T-helper 2 cell treated with Interferon-gamma antibody and Interleukin-4, amounts not matched to agents 5 μg/mL and 100 μg/mL, for 36 hours (primary cell): Measurements from ENCODE around the gene HSPB3.
A peak's percentile ranks its signal among the peaks of the same experiment; 100 is the strongest.

Experiments
- DNase-seq: peaks from one replicate; pipeline ENCODE4 v3.0.0; 2021; ENCODE audit warnings: low spot score
- H3K27ac Mint-ChIP-seq: one replicate; pipeline ENCODE4 v1.8.0; 2021; ENCODE audit warnings: mild to moderate bottlenecking, mixed read lengths
- H3K27me3 Mint-ChIP-seq: one replicate; pipeline ENCODE4 v1.8.0; 2021; ENCODE audit warnings: low read depth, mixed read lengths
- H3K36me3 Mint-ChIP-seq: one replicate; pipeline ENCODE4 v1.8.0; 2021; ENCODE audit warnings: low read depth, mixed read lengths
- H3K4me1 Mint-ChIP-seq: one replicate; pipeline ENCODE4 v1.8.0; 2021; ENCODE audit warnings: low read depth, mixed read lengths
- H3K4me3 Mint-ChIP-seq: one replicate; pipeline ENCODE4 v1.8.0; 2022; ENCODE audit warnings: mild to moderate bottlenecking, moderate library complexity, mixed read lengths
- H3K9me3 Mint-ChIP-seq: one replicate; pipeline ENCODE4 v1.8.0; 2021; ENCODE audit warnings: mixed read lengths

HSPB3 gene

DNA sequence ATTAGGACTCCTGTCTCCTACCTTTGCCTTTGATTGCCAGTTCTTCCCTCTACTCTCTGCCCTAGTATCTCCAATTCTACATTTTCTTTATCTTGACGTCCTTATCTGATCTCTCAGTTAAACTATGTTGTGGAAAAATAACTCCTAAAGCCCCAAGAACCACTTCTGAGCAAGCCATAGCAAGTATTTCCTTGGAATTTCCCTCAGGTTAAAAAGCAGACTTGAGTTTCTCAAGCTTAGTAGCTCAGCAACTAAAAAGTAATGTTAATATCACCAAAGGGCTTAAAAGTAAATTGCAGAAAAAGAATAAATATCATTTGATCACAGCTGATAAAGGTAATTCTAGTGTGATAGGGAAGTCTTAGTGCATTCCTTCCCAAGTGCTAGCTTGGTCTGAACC, 13.2 kb upstream of the HSPB3 start:
- H3K9me3 Mint-ChIP-seq, result no peaks in the 10 kb centered on the region
- no peaks in the 10 kb centered on the region for H3K36me3 Mint-ChIP-seq
- no peak overlapping the region for H3K4me3 Mint-ChIP-seq
- peaks cover 28% of the 10 kb centered on the region for H3K4me1 Mint-ChIP-seq
- peaks cover 8% of the 10 kb centered on the region for H3K27me3 Mint-ChIP-seq
- H3K27ac Mint-ChIP-seq, result no peak overlapping the region
- DNase-seq, result no peak

DNA sequence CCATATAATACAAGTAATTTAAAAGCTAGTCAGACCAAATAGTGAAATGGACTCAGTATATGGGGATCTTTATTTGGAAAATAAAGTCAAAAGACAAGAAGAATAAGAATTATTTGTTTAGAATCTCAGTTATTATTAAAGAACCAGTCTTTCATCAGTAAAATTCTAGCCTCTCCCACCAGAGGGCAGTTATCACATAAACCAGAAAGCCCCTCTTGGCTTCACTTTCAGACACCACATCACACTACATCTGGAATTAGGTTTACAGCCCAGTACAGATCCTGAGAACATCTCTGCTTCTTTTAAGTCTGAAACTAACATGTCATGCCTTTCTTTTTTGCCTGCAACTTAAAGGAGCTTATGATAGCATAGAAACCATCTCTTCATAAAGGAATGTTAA, 12.2 kb upstream of the HSPB3 start:
- Mint-ChIP-seq H3K27me3 (peaks cover 10% of the 10 kb centered on the region), H3K4me3 (no peak overlapping the region), H3K27ac (no peak overlapping the region), H3K4me1 (peaks cover 28% of the 10 kb centered on the region), H3K36me3 (no peaks in the 10 kb centered on the region), H3K9me3 (no peaks in the 10 kb centered on the region)
- no peak for DNase-seq

DNA sequence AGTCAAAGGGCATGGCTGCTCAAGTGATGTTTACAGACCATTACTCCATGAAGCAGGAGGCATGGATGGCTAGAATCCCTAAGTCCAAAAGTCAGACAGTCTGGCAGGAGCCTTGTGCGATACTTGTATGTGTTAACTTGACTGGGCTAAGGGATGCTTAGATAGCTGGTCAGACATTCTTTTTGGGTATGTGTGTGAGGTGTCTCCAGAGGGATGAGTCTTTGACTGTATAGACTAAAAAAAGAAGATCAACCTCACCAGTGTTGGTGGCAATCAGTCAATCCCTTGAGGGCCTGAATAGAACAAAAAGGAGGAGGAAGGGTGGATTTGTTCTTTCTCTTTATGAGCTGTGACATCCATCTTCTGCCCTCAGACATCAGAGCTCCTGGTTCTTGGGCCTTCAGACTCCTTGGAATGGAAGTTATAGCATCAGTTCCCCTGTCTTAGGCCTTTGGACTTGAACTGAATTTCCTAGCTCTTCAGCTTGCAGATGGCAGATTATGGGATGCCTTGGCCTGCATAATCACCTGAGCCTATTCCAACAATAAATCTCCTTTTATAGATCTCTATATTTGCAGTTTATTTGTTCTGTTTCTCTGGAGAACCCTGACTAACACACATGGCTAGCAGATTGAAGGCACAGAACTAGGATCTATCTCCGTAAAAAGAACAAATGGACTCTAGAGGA, 9.7 kb upstream of the HSPB3 start:
- no peaks in the 10 kb centered on the region for H3K9me3 Mint-ChIP-seq
- no peak for DNase-seq
- H3K36me3 Mint-ChIP-seq, result no peaks in the 10 kb centered on the region

DNA sequence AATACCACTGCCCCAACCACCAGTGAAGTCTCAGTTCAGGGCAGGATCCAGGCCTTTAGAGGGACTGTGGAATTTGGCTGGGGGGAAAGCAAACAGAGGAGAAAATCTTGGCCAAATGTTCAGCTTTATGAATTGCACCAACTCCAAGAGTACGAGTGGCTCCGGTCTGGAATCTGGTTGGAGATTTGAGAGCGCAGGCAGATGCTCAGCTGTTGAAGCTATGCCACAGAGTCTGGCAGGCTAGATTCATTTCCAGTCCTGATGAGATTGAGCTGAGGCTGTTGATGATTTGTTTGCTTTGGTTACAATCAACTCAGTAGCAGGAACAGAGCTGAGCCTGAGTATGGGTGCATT, 9.1 kb upstream of the HSPB3 start:
- peaks cover 5% of the 10 kb centered on the region for H3K4me1 Mint-ChIP-seq
- no peak overlapping the region for H3K27ac Mint-ChIP-seq
- DNase-seq, result no peak
- H3K9me3 Mint-ChIP-seq, result no peaks in the 10 kb centered on the region
- H3K36me3 Mint-ChIP-seq, result no peaks in the 10 kb centered on the region
- H3K27me3 Mint-ChIP-seq, result peaks cover 7% of the 10 kb centered on the region
- no peak overlapping the region for H3K4me3 Mint-ChIP-seq

More for the DNA sequence above, 9.7 kb upstream of the HSPB3 start:
- Mint-ChIP-seq H3K4me1 (peaks cover 10% of the 10 kb centered on the region), H3K27ac (no peak overlapping the region), H3K27me3 (peaks cover 7% of the 10 kb centered on the region), H3K4me3 (no peak overlapping the region)

DNA sequence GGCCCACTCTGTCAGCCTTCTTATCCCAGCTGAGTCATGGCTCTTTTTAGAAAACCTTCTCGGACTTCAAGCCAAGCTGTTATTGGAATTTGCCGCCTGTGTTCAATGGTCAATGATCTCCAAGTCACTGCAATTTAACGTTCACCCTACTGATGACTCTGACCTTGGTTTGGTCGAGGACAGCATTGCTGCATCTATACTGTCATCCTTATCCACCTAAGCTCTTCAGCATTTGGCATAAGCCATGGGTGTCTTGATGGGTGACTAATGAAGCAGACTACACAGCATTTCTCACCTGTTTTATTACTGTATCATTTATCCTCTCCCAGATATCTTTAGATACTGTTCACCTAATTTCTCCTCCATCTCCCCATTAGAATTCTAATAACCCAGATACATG, 5.6 kb upstream of the HSPB3 start:
- no peak overlapping the region for H3K4me3 Mint-ChIP-seq
- H3K27ac Mint-ChIP-seq, result no peak overlapping the region
- DNase-seq, result no peak
- H3K27me3 Mint-ChIP-seq, result peaks cover 9% of the 10 kb centered on the region
- H3K9me3 Mint-ChIP-seq, result no peaks in the 10 kb centered on the region
- H3K4me1 Mint-ChIP-seq, result no peaks in the 10 kb centered on the region
- H3K36me3 Mint-ChIP-seq, result no peaks in the 10 kb centered on the region

DNA sequence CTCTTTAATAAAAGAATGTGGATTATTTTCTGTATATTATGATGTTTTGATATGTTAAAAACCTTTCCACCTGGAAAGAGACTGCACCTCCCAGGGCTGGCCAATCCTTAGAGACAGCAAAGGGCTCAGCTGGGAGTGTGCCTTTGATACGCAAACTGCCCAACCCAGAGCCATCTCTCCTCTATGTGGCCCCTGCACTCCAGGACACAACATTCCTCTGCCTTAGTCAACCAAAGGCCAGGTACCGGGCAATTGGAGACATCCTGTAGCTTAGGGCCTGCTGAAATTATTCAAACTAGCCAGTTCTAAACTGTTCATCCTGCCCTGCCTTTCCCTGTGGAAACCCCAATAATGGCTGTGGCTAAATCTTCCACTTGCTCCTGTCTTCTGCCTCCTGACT, 5.0 kb upstream of the HSPB3 start:
- no peaks in the 10 kb centered on the region for H3K4me1 Mint-ChIP-seq
- H3K27me3 Mint-ChIP-seq, result peaks cover 7% of the 10 kb centered on the region
- H3K36me3 Mint-ChIP-seq, result no peaks in the 10 kb centered on the region
- H3K4me3 Mint-ChIP-seq, result no peak overlapping the region
- no peaks in the 10 kb centered on the region for H3K9me3 Mint-ChIP-seq
- DNase-seq, result no peak
- no peak overlapping the region for H3K27ac Mint-ChIP-seq

DNA sequence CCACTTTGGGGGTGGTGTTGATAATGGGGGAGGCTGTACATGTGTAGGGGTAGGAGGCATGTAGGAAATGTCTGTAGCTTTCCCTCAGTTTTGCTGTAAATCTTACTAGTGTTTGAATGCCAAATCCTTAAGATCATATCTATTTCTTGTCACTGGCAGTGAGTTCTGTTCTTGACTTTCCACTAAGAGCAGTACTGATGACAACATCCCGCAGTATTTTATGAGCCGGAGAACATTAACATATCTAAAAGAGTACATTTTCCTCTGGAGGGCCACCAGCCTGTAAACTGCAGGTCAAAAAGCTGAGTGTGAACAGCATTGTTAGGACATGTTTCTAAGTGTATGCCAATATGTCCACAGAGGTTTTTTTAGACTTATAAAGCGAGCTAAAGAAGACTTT, 2.5 kb upstream of the HSPB3 start:
- Mint-ChIP-seq H3K4me1 (no peaks in the 10 kb centered on the region), H3K27me3 (peaks cover 10% of the 10 kb centered on the region), H3K9me3 (no peaks in the 10 kb centered on the region), H3K27ac (no peak overlapping the region), H3K36me3 (no peaks in the 10 kb centered on the region), H3K4me3 (no peak overlapping the region)
- DNase-seq, result no peak

DNA sequence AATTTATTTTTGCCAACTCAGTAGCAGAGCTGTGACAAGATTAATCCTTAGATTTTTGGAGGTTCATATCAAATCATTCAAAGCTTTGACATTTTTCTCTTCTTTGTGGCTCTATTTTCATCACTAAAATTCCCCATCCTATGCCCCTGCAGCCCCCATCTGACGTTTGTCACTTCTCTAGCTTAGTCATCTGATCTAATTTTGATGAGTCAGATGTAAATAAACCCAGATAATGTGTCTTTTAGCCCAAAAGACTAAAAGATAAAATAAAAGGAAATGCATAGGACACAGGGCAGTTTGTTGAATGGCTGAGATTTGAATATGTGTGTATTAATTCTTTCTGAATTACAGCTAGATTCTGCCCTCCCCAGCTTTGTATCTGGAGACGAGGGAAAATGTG, 897 bp upstream of the HSPB3 start:
- Mint-ChIP-seq H3K9me3 (no peaks in the 10 kb centered on the region), H3K4me1 (no peaks in the 10 kb centered on the region), H3K36me3 (no peaks in the 10 kb centered on the region), H3K27me3 (peaks cover 10% of the 10 kb centered on the region), H3K27ac (no peak overlapping the region), H3K4me3 (no peak overlapping the region)
- no peak for DNase-seq

DNA sequence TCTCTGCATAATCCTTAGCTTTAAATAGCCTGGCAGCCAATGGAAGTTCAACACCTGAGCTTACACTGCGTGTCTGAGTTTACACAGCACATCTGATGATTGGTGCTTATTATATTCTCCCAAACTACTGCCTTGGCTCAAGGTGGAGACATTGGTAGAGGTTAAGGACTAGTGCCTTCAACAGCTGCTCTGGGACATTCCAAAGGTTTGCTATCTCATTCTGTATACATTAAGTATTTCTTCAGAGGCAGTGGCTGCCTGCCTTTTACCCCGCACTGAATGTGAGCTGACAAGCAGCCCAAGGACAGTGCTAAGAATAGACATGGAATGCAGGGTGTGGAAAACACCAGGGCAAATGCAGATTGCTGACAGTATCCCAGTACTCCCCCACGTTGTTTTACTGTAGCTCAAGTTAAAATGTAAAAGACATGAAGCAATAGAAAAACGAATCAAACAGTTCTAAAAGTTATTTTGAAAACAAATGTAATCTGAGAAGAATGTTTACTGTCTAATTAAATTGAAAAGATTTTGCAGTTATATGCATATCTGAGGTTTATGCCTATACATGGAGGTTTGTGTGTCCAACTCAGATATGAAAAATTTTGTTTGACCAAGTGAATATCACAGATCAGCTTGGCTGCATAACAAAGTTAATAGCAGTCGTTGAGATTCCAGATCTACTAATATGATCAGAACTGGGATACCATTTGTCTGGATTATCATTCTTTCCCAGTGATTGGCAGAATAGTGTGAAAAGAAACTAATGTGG, 1.8 kb downstream of the HSPB3 start:
- H3K27ac Mint-ChIP-seq, result no peak overlapping the region
- no peaks in the 10 kb centered on the region for H3K4me1 Mint-ChIP-seq
- H3K4me3 Mint-ChIP-seq, result no peak overlapping the region
- no peak for DNase-seq
- H3K27me3 Mint-ChIP-seq, result peaks cover 13% of the 10 kb centered on the region
- peaks cover 9% of the 10 kb centered on the region for H3K9me3 Mint-ChIP-seq
- H3K36me3 Mint-ChIP-seq, result no peaks in the 10 kb centered on the region

DNA sequence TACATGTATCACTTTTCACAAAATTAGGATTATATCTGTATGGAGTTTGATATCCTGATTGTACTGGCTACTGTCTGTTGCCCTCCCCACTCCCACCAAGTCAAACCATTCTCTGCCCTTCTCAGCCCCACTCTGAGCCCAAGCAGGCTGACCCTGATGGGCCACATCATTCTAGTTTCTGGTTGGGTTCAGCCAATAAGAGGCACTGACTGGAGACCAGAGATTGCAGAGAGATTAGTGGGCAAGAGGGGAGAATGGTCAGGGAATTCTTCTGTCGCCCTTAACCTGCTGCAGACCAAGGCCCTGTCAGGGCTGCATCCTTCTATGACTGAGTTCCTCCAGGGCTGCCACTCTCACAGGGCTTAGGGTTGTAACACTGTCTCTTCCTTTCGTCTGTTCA, 2.7 kb downstream of the HSPB3 start:
- no peak overlapping the region for H3K4me3 Mint-ChIP-seq
- peaks cover 9% of the 10 kb centered on the region for H3K9me3 Mint-ChIP-seq
- no peaks in the 10 kb centered on the region for H3K36me3 Mint-ChIP-seq
- no peak overlapping the region for H3K27ac Mint-ChIP-seq
- no peaks in the 10 kb centered on the region for H3K4me1 Mint-ChIP-seq
- peaks cover 11% of the 10 kb centered on the region for H3K27me3 Mint-ChIP-seq
- no peak for DNase-seq

DNA sequence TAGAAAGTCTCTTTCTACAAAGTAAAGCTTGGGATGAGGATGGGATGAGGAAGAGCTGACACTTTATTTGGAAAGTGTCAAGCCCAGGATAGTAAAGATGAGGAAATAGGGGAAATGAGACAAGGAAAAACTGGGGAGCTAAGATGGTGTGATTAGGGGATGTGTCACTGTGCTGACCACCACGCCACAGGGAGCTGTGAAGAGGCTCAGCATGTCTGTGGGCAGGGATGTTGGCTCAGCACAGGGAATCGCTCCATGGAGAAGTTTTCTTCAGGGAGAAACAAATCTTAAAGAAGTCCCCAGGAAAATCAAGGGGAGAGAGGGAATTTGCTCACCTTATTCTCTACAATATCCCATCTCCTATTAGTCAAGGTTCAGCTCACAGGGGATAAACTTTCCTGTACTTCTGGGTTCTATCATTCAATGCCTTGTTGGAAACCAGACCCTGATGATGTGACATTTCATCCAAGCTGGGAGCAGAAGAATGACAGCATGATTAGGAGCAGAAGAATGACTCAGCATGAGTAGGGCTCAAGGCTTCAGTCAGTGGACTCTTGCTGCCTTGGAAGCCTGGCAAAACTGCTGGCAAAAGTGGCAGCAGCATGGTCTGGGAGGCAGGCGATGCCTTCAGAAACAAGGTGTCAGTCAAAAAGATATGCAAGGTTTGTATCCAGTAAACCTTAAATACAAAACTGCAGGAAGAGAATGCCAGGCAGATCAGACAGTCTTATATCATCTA, 4.9 kb downstream of the HSPB3 start:
- H3K36me3 Mint-ChIP-seq, result no peaks in the 10 kb centered on the region
- no peak overlapping the region for H3K4me3 Mint-ChIP-seq
- H3K27me3 Mint-ChIP-seq, result peaks cover 11% of the 10 kb centered on the region
- peaks cover 9% of the 10 kb centered on the region for H3K9me3 Mint-ChIP-seq
- no peak overlapping the region for H3K27ac Mint-ChIP-seq
- H3K4me1 Mint-ChIP-seq, result no peaks in the 10 kb centered on the region
- no peak for DNase-seq

DNA sequence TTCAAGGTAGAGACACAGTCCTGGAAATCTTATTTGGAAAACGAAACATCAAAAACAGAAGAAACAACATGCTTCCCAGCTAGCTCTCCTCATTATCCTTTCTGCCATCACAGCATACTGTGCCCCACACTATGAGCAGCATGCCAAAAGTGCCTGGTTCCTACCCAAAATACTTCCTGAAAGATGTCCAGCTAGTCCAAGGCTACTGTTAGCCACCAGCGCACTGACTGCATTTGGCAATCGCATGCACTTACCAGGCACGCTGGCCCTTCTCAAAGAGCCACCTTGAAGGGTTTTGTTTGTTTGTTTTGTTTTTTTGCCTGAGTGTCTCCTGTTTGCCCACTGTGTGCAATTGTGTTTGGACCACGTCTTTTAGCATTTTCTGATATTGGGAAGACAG, 6.8 kb downstream of the HSPB3 start:
- no peak for DNase-seq
- H3K4me1 Mint-ChIP-seq, result no peaks in the 10 kb centered on the region
- H3K9me3 Mint-ChIP-seq, result peaks cover 9% of the 10 kb centered on the region
- H3K27ac Mint-ChIP-seq, result no peak overlapping the region
- peaks cover 7% of the 10 kb centered on the region for H3K27me3 Mint-ChIP-seq
- H3K4me3 Mint-ChIP-seq, result no peak overlapping the region
- no peaks in the 10 kb centered on the region for H3K36me3 Mint-ChIP-seq

DNA sequence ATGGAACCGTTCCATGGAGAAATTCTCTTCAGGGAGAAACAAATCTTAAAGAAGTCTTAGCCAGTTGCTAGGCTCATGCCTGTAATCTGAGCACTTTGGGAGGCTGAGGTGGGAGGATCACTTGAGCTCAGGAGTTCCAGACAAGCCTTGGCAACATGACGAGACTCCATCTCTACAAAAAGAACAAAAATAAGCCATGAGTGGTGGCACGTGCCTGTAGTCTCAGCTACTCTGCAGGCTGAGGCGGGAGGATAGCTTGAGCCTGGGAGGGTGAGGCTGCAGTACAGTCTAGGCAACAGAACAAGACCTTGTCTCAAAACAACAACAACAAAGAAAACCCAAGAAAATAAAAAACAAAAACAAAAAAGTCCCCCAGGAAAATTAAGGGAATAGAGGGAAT, 8.2 kb downstream of the HSPB3 start:
- H3K27me3 Mint-ChIP-seq, result peaks cover 3% of the 10 kb centered on the region
- H3K27ac Mint-ChIP-seq, result no peak overlapping the region
- no peaks in the 10 kb centered on the region for H3K4me1 Mint-ChIP-seq
- no peaks in the 10 kb centered on the region for H3K36me3 Mint-ChIP-seq
- DNase-seq, result no peak
- no peak overlapping the region for H3K4me3 Mint-ChIP-seq
- H3K9me3 Mint-ChIP-seq, result peaks cover 9% of the 10 kb centered on the region

DNA sequence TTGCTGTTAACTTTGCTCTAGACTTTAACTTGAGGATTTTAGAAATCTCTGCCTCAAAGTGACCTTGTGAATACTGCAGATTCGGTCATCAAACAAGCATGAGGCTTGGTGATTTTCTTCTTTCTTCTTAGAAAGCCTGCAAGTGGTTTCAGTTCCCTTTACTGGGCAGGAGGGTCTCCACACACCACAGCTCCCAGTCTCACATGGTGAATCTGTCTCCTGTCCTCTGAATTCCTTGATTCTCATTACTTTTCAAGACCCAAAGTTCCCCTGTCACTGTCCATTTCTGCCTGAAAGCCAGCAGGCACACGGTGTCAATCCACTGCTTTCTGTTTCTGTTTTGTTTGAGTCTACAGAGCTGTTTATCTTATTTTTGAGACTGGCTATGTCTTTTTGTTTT, 14.1 kb downstream of the HSPB3 start:
- peaks cover 5% of the 10 kb centered on the region for H3K4me1 Mint-ChIP-seq
- no peaks in the 10 kb centered on the region for H3K9me3 Mint-ChIP-seq
- no peaks in the 10 kb centered on the region for H3K36me3 Mint-ChIP-seq
- H3K27me3 Mint-ChIP-seq, result peaks cover 9% of the 10 kb centered on the region
- H3K27ac Mint-ChIP-seq, result no peak overlapping the region
- peak overlapping the region; percentile 32 for H3K4me3 Mint-ChIP-seq
- no peak for DNase-seq
